Uterus (tissue), 4 donors: ENCODE results near the gene BLACAT1. TPM values are rescaled to one million over a fixed set of nuclear protein-coding genes. Genes with fewer than 3 reads are reported as not detected.

Source experiments
- DNase-seq, 2 donors: peaks; one replicate each; pipeline ENCODE4 v3.0.0-alpha.2; 2019 to 2020
- H3K27ac ChIP-seq, 2 donors: fragments of 200-600 bp; sonication (generic); 1 replicate in 1 of 2; 2 replicates in 1 of 2; pipeline ENCODE4 v1.5.1; 2016 to 2018
- H3K27me3 ChIP-seq, 2 donors: fragments of 200-600 bp; sonication (generic); one replicate each; pipeline ENCODE4 v1.5.1; 2018 to 2019; ENCODE audit warnings: control low read depth in 1 of 2
- H3K36me3 ChIP-seq, 2 donors: fragments of 200-600 bp; sonication (generic); one replicate each; pipeline ENCODE4 v1.5.1; 2019; ENCODE audit warnings: control low read depth in 1 of 2
- H3K4me1 ChIP-seq, 2 donors: fragments of 200-600 bp; sonication (generic); one replicate each; pipeline ENCODE4 v1.5.1; 2018 to 2019; ENCODE audit warnings: control low read depth in 1 of 2
- H3K4me3 ChIP-seq, 2 donors: fragments of 200-600 bp; sonication (generic); 1 replicate in 1 of 2; 2 replicates in 1 of 2; pipeline ENCODE4 v1.5.1; 2018 to 2019; ENCODE audit warnings: mild to moderate bottlenecking in 1 of 2
- H3K9me3 ChIP-seq, 2 donors: fragments of 200-600 bp; sonication (generic); one replicate each; pipeline ENCODE4 v1.5.1; 2019; ENCODE audit warnings: control low read depth in 1 of 2
- CTCF ChIP-seq, 4 experiments: fragments of 200-600 bp in 2 of 4; fragments of 450-650 bp in 2 of 4; sonication (generic) in 2 of 4; IDR thresholded peaks; one replicate each; pipeline ENCODE4 v1.5.1; 2016 to 2019; ENCODE audit warnings: antibody characterized with exemption in 4 of 4, mild to moderate bottlenecking in 2 of 4, moderate library complexity in 1 of 4
- POLR2A ChIP-seq, 2 donors: fragments of 450-650 bp; IDR thresholded peaks; one replicate each; pipeline ENCODE4 v1.6.1; 2016; ENCODE audit warnings: antibody characterized with exemption in 2 of 2, mild to moderate bottlenecking in 1 of 2, moderate library complexity in 1 of 2
- intact Hi-C: fragments of 100-400 bp; cut with DNase I; formaldehyde crosslinking; loops from one replicate; pipeline ENCODE4 v1.15.1; 2023; ENCODE audit warnings: low total_unique reads
- total RNA-seq, 4 donors: library from RNA; depleted of rRNA in 3 of 4; stranded (reverse); fragments of >200 nt in 3 of 4; gene quantifications; one replicate each; pipeline versions ENCODE4 v1.1.0 to v1.2.4, GENCODE V29; 2014 to 2023
- donor health status: DM: yes; HTN: yes; CAD: no.

The BLACAT1 gene
- total RNA-seq, 4 donors from 2014 or later = 0.52 to 1.0 TPM; not detected in 2

GRCh38 chr1:205454903-205455335, 926 bp downstream of the BLACAT1 start:
- Histone ChIP-seq H3K4me1 (peaks cover 0 to 15% of the 10 kb centered on the region in 2 donors), H3K27ac (no peak overlapping the region), H3K27me3 (peaks cover 7 to 32% of the 10 kb centered on the region in 2 donors), H3K4me3 (no peak overlapping the region), H3K9me3 (no peaks in the 10 kb centered on the region), H3K36me3 (no peaks in the 10 kb centered on the region)
- TF ChIP-seq CTCF (IDR thresholded peaks at IDR 0.05) (no peak), POLR2A (IDR thresholded peaks at IDR 0.05) (no peak)
- intact Hi-C loops = no loop called here
- no peak for DNase-seq

GRCh38 chr1:205453466-205453865, 2.4 kb downstream of the BLACAT1 start:
- Histone ChIP-seq H3K27me3 (peaks cover 7 to 32% of the 10 kb centered on the region in 2 donors), H3K4me3 (no peak overlapping the region), H3K4me1 (peaks cover 0 to 22% of the 10 kb centered on the region in 2 donors), H3K36me3 (no peaks in the 10 kb centered on the region), H3K9me3 (no peaks in the 10 kb centered on the region), H3K27ac (no peak overlapping the region)
- no peak for DNase-seq
- TF ChIP-seq CTCF (IDR thresholded peaks at IDR 0.05) (no peak), POLR2A (IDR thresholded peaks at IDR 0.05) (no peak)
- intact Hi-C loops = no loop called here

- H3K4me3 ChIP-seq = no peak overlapping the region
- no peak overlapping the region for H3K27ac ChIP-seq
- peaks cover 0 to 22% of the 10 kb centered on the region in 2 donors for H3K4me1 ChIP-seq
- no peak for DNase-seq
- peaks cover 7 to 32% of the 10 kb centered on the region in 2 donors for H3K27me3 ChIP-seq
- no peaks in the 10 kb centered on the region for H3K9me3 ChIP-seq
- H3K36me3 ChIP-seq = no peaks in the 10 kb centered on the region
- TF ChIP-seq POLR2A (IDR thresholded peaks at IDR 0.05) (no peak), CTCF (IDR thresholded peaks at IDR 0.05) (no peak)
- intact Hi-C loops = no loop called here
Observed at GRCh38 chr1:205452933-205453332, 2.9 kb downstream of the BLACAT1 start.

GRCh38 chr1:205452364-205452763, 3.5 kb downstream of the BLACAT1 start:
- Histone ChIP-seq H3K27ac (no peak overlapping the region), H3K9me3 (no peaks in the 10 kb centered on the region), H3K27me3 (peaks cover 7 to 32% of the 10 kb centered on the region in 2 donors), H3K4me1 (peaks cover 0 to 24% of the 10 kb centered on the region in 2 donors), H3K36me3 (no peaks in the 10 kb centered on the region), H3K4me3 (no peak overlapping the region)
- TF ChIP-seq CTCF (IDR thresholded peaks at IDR 0.05) = no peak
- TF ChIP-seq POLR2A (IDR thresholded peaks at IDR 0.05) = no peak
- no peak for DNase-seq
- intact Hi-C loops = no loop called here

GRCh38 chr1:205451759-205452164, 4.1 kb downstream of the BLACAT1 start:
- H3K27me3 ChIP-seq = peaks cover 7 to 32% of the 10 kb centered on the region in 2 donors
- no peak for DNase-seq
- H3K9me3 ChIP-seq = no peaks in the 10 kb centered on the region
- no peak for TF ChIP-seq CTCF (IDR thresholded peaks at IDR 0.05)
- TF ChIP-seq POLR2A (IDR thresholded peaks at IDR 0.05) = no peak
- intact Hi-C loops = no loop called here
- H3K4me3 ChIP-seq = no peak overlapping the region
- H3K27ac ChIP-seq = no peak overlapping the region
- H3K4me1 ChIP-seq = peaks cover 0 to 22% of the 10 kb centered on the region in 2 donors
- no peaks in the 10 kb centered on the region for H3K36me3 ChIP-seq
